GM19193 (cell line): ENCODE results near the gene DDX56.

Source experiments
- POLR2A ChIP-seq: IDR thresholded peaks from 4 replicates; pipeline ENCODE4 v1.6.1; 2011; ENCODE audit not compliant: insufficient read depth, insufficient read length; ENCODE audit errors: extremely low read depth

Gene DDX56

GRCh38 chr7:44535348-44536064, 38.2 kb downstream of the DDX56 start:
- TF ChIP-seq POLR2A: no peak

DNA sequence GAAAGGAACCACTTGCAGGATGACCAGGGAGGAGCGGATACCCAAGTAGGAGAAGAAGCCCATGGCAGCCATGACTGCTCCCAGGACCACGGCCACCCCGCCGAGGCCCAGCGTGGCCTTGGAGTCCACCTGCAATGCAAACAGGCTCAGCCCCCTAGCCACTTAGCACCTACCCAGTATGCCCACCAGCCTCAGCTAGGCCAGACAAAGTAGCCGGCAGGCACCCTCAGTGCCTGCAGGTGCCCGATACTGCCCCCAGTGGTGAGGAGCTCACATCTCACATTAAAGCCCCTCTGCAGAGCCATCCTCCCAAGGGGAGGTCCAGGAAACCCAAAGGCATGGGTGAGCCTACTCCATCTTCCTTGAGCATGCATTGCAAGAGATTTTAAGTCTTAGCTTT, 39.2 kb downstream of the DDX56 start:
- TF ChIP-seq POLR2A: no peak

GRCh38 chr7:44534087-44534486, 39.6 kb downstream of the DDX56 start:
- TF ChIP-seq POLR2A: no peak

- TF ChIP-seq POLR2A: no peak
These were observed 40.2 kb downstream of the DDX56 start for GRCh38 chr7:44533301-44534055.

- no peak for TF ChIP-seq POLR2A
These were observed 42.0 kb downstream of the DDX56 start for GRCh38 chr7:44531421-44532380.

GRCh38 chr7:44530990-44531389, 42.7 kb downstream of the DDX56 start:
- no peak for TF ChIP-seq POLR2A

- TF ChIP-seq POLR2A: no peak
These were observed 48.8 kb downstream of the DDX56 start for GRCh38 chr7:44524811-44525388.

DNA sequence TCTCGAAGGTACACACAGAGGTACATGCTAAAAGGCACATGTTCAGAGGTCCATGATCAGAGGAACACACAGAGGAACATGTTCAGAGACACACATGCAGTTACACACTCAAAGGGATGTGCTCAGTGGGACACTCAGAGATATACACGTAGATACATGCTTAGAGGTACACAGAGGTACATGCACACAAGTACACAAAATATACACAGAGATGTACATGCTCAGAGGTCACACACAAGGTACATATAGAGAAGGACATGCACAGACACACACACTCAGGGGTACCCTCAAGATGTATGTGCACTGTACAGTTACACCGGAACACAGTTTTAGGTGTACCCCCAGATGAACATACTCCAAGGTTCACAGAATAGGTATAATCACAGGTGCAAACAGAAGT, 51.4 kb downstream of the DDX56 start:
- TF ChIP-seq POLR2A: no peak

GRCh38 chr7:44521347-44522095, 52.2 kb downstream of the DDX56 start:
- no peak for TF ChIP-seq POLR2A

DNA sequence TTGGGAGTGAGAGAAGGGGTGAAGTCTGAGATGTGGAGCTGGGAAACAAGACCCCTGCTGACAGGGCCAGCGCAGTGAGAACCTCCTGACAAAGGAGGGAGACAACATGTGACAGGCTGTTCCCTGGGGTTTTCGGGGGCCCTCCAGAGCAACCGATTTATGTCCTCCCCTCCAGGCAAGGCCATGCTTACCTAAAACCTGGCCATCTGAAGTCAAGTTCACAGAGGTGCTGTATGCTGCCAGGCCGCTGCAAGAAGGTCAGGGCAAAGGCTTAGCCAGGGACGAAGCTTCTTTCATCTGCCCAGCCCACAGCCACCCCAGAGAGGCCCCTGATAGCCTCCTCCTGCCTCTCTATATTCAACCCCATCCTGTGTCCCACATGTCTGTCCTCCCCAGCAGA, 53.1 kb downstream of the DDX56 start:
- no peak for TF ChIP-seq POLR2A

DNA sequence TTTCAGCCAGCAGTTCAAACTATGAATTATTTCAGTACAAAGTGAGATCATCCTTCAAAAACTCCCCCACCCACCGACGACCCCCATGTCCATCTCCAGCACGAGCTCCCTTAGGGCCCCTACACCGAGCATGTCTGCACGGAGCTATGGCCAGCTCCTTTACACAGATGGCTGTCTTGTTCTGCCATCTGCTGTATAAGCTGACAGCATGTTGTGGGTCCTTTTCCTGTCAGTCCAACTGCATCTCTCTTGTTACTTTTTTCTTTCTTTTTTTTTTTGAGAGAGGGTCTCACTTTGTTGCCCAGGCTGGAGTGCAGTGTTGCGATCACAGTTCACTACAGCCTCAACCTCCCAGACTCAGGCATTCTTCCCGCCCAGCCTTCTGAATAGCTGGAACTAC, 54.2 kb downstream of the DDX56 start:
- no peak for TF ChIP-seq POLR2A

GRCh38 chr7:44518761-44519160, 54.9 kb downstream of the DDX56 start:
- no peak for TF ChIP-seq POLR2A

- TF ChIP-seq POLR2A: no peak
These were observed 56.5 kb downstream of the DDX56 start for GRCh38 chr7:44517175-44517574.
